GM19043 (cell line): ENCODE measurements around the gene CCDC6.
"Not testable (repeated sequence)": the region's sequence is repeated elsewhere in the genome, so short reads cannot be mapped to it uniquely, and the experiment has no call there.

Source experiments
- ATAC-seq: cut with Tn5 transposase; IDR thresholded peaks from one replicate; pipeline ENCODE4 v1.9.1; 2021; ENCODE audit warnings: low read depth; ENCODE audit not compliant: unreplicated experiment

Gene CCDC6

GRCh38 chr10:59906417-59907202 lies at the start of gene CCDC6:
CCDC6 (minus strand) TSS chr10:59906556; CDS start chr10:59906424, 132 bp downstream.
- peak; percentile 70 for ATAC-seq

GRCh38 chr10:59954296-59954695 lies 47.9 kb upstream of the CCDC6 start:
- ATAC-seq: no peak

- ATAC-seq: not testable (repeated sequence)
Observed at GRCh38 chr10:59953711-59954110, 47.4 kb upstream of the CCDC6 start.

- no peak for ATAC-seq
Observed at GRCh38 chr10:59950105-59950504, 43.7 kb upstream of the CCDC6 start.

- ATAC-seq: no peak
Observed at GRCh38 chr10:59949608-59950007, 43.3 kb upstream of the CCDC6 start.

GRCh38 chr10:59945991-59946390 lies 39.6 kb upstream of the CCDC6 start:
- no peak for ATAC-seq

GRCh38 chr10:59945590-59945989 lies 39.2 kb upstream of the CCDC6 start:
- ATAC-seq: no peak

GRCh38 chr10:59944339-59944935 lies 38.1 kb upstream of the CCDC6 start:
- no peak for ATAC-seq

- no peak for ATAC-seq
Observed at GRCh38 chr10:59942556-59942955, 36.2 kb upstream of the CCDC6 start.

- no peak for ATAC-seq
Observed at GRCh38 chr10:59937720-59938119, 31.4 kb upstream of the CCDC6 start.

GRCh38 chr10:59934701-59935100 lies 28.3 kb upstream of the CCDC6 start:
- no peak for ATAC-seq

GRCh38 chr10:59930788-59931521 lies 24.6 kb upstream of the CCDC6 start:
- not testable (repeated sequence) for ATAC-seq

- ATAC-seq: no peak
Observed at GRCh38 chr10:59926086-59926485, 19.7 kb upstream of the CCDC6 start.

- no peak for ATAC-seq
Observed at GRCh38 chr10:59922907-59923306, 16.6 kb upstream of the CCDC6 start.

GRCh38 chr10:59917922-59918321 lies 11.6 kb upstream of the CCDC6 start:
- no peak for ATAC-seq

GRCh38 chr10:59913547-59914237 lies 7.3 kb upstream of the CCDC6 start:
- no peak for ATAC-seq

GRCh38 chr10:59910867-59911266 lies 4.5 kb upstream of the CCDC6 start:
- no peak for ATAC-seq

GRCh38 chr10:59909815-59910214 lies 3.5 kb upstream of the CCDC6 start:
- no peak for ATAC-seq

GRCh38 chr10:59908808-59909143 lies 2.4 kb upstream of the CCDC6 start:
- no peak for ATAC-seq

GRCh38 chr10:59907918-59908807 lies 1.8 kb upstream of the CCDC6 start:
- peak; percentile 27 for ATAC-seq
